H1 (cell line): Measurements from ENCODE around the gene UNC13C. TPM values are rescaled to one million over a fixed set of nuclear protein-coding genes. Genes with fewer than 3 reads are reported as not detected.

ENCODE experiments used
- CTCF ChIA-PET: fragments of 300-600 bp; sonication (Branson Sonifier 250); formaldehyde crosslinking; loops from one replicate; lab custom pipeline; 2021; ENCODE audit not compliant: partially characterized antibody; lab: Charles Lee
- POLR2A ChIA-PET: fragments of 300-600 bp; sonication (Branson Sonifier 250); formaldehyde crosslinking; loops from one replicate; lab custom pipeline; 2021; ENCODE audit warnings: inconsistent platforms; ENCODE audit not compliant: partially characterized antibody; lab: Charles Lee
- DNase-seq, 2 experiments: peaks; one replicate each; pipeline versions ENCODE4 v3.0.0 to v3.0.0-alpha.2; 2010 to 2022; ENCODE audit warnings: low spot score in 2 of 2, low read depth in 1 of 2, mixed read lengths in 1 of 2
- FAIRE-seq: peaks from 2 replicates; lab custom pipeline; 2011; peaks lifted over from hg19 to GRCh38; lab: Jason Lieb, UNC
- H2AFZ ChIP-seq: 2 replicates; pipeline ENCODE4 v1.8.1; 2012; ENCODE audit warnings: low read length, inconsistent platforms
- H2AK5ac ChIP-seq: 2 replicates; pipeline ENCODE4 v1.6.1; 2013; ENCODE audit warnings: low read depth, low read length
- H2BK120ac ChIP-seq: replicated peaks from 2 replicates; pipeline ENCODE3; 2013; ENCODE audit warnings: low read depth, low read length, inconsistent platforms
- H2BK12ac ChIP-seq: 2 replicates; pipeline ENCODE4 v1.6.1; 2013; ENCODE audit warnings: low read depth, low read length
- H2BK15ac ChIP-seq: 2 replicates; pipeline ENCODE4 v1.6.1; 2013; ENCODE audit warnings: low read length
- H2BK20ac ChIP-seq: 2 replicates; pipeline ENCODE4 v1.6.1; 2013; ENCODE audit warnings: low read length
- H2BK5ac ChIP-seq: 2 replicates; pipeline ENCODE4 v1.6.1; 2013; ENCODE audit warnings: low read depth, low read length
- H3K14ac ChIP-seq: 2 replicates; pipeline ENCODE4 v1.6.1; 2013; ENCODE audit warnings: inconsistent platforms; ENCODE audit not compliant: insufficient read length
- H3K18ac ChIP-seq: 2 replicates; pipeline ENCODE4 v1.6.1; 2013; ENCODE audit warnings: low read length; ENCODE audit errors: extremely low read depth
- H3K23ac ChIP-seq: 2 replicates; pipeline ENCODE4 v1.6.1; 2013; ENCODE audit warnings: inconsistent platforms; ENCODE audit not compliant: insufficient read length
- H3K23me2 ChIP-seq: 2 replicates; pipeline ENCODE4 v1.6.1; 2013; ENCODE audit warnings: low read depth, low read length
- H3K27ac ChIP-seq: 2 replicates; pipeline ENCODE4 v1.6.1; 2011; ENCODE audit warnings: low read depth, low read length, inconsistent platforms
- H3K27me3 ChIP-seq, 4 experiments: replicated peaks in 1 of 4; 1 replicate in 1 of 4; 2 replicates in 3 of 4; pipeline versions ENCODE4 v1.6.1 to v1.8.1; 2011 to 2013; ENCODE audit warnings: low read length in 3 of 4, mild to moderate bottlenecking in 3 of 4, inconsistent platforms in 2 of 4, mixed read lengths in 2 of 4, moderate library complexity in 1 of 4; ENCODE audit not compliant: control insufficient read depth in 3 of 4, insufficient read depth in 3 of 4; ENCODE audit errors: extremely low read depth in 1 of 4
- H3K36me3 ChIP-seq, 4 experiments: 2 replicates each; pipeline versions ENCODE4 v1.6.1 to v1.8.1; 2011 to 2013; ENCODE audit warnings: mild to moderate bottlenecking in 4 of 4, low read length in 3 of 4, moderate library complexity in 2 of 4, control low read depth in 1 of 4, inconsistent platforms in 1 of 4; ENCODE audit not compliant: insufficient read depth in 4 of 4, control insufficient read depth in 2 of 4
- H3K4ac ChIP-seq: replicated peaks from 2 replicates; pipeline ENCODE3; 2013; ENCODE audit warnings: low read length, low read depth, mixed read lengths, inconsistent platforms; ENCODE audit not compliant: insufficient read length
- H3K4me1 ChIP-seq, 4 experiments: replicated peaks in 1 of 4; 1 replicate in 1 of 4; 2 replicates in 3 of 4; pipeline versions ENCODE4 v1.6.1 to v1.8.1; 2011 to 2013; ENCODE audit warnings: low read length in 3 of 4, inconsistent platforms in 2 of 4, mixed read lengths in 1 of 4; ENCODE audit not compliant: insufficient read depth in 4 of 4, control insufficient read depth in 3 of 4
- H3K4me2 ChIP-seq, 2 experiments: 2 replicates each; pipeline versions ENCODE4 v1.6.1 to v1.8.1; 2011 to 2013; ENCODE audit warnings: low read depth in 2 of 2, low read length in 2 of 2, control low read depth in 1 of 2, inconsistent platforms in 1 of 2, mild to moderate bottlenecking in 1 of 2; ENCODE audit not compliant: insufficient read depth in 1 of 2
- H3K4me3 ChIP-seq, 4 experiments: fragments of 200-600, 300-600 bp in 1 of 4; sonication (generic), shearing (Covaris generic), sonication (Bioruptor Twin) in 1 of 4; 2 replicates each; pipeline versions ENCODE4 v1.5.1 to v1.8.1; 2011 to 2016; ENCODE audit warnings: low read length in 4 of 4, low read depth in 3 of 4, control low read depth in 2 of 4, inconsistent platforms in 2 of 4, mild to moderate bottlenecking in 2 of 4, mixed read lengths in 1 of 4, moderate library complexity in 1 of 4; ENCODE audit not compliant: insufficient read depth in 2 of 4; ENCODE audit errors: extremely low read depth in 1 of 4
- H3K56ac ChIP-seq: replicated peaks from 2 replicates; pipeline ENCODE3; 2013; ENCODE audit warnings: low read depth, mild to moderate bottlenecking, mixed read lengths, low read length, inconsistent platforms; ENCODE audit not compliant: insufficient read length
- H3K79me1 ChIP-seq: 2 replicates; pipeline ENCODE4 v1.6.1; 2013; ENCODE audit warnings: low read depth, low read length, control low read depth
- H3K79me2 ChIP-seq, 2 experiments: 2 replicates each; pipeline versions ENCODE4 v1.6.1 to v1.8.1; 2012 to 2013; ENCODE audit warnings: low read length in 2 of 2, mild to moderate bottlenecking in 2 of 2, inconsistent platforms in 1 of 2; ENCODE audit not compliant: insufficient read depth in 2 of 2, control insufficient read depth in 1 of 2
- H3K9ac ChIP-seq, 4 experiments: replicated peaks in 1 of 4; 1 replicate in 1 of 4; 2 replicates in 3 of 4; pipeline versions ENCODE4 v1.6.1 to v1.8.1; 2011 to 2013; ENCODE audit warnings: low read depth in 3 of 4, low read length in 3 of 4, control low read depth in 2 of 4, mild to moderate bottlenecking in 2 of 4, moderate library complexity in 2 of 4, inconsistent platforms in 1 of 4; ENCODE audit errors: extremely low read depth in 1 of 4
- H3K9me3 ChIP-seq, 2 experiments: 2 replicates each; pipeline versions ENCODE4 v1.6.1 to v1.8.1; 2012 to 2013; ENCODE audit warnings: mild to moderate bottlenecking in 2 of 2, moderate library complexity in 2 of 2, control low read depth in 1 of 2, inconsistent platforms in 1 of 2, low read depth in 1 of 2, low read length in 1 of 2, mixed read lengths in 1 of 2; ENCODE audit not compliant: insufficient read depth in 2 of 2
- H4K20me1 ChIP-seq, 2 experiments: replicated peaks in 1 of 2; 2 replicates each; pipeline versions ENCODE3 to v1.8.1; 2011 to 2013; ENCODE audit warnings: inconsistent platforms in 2 of 2, low read length in 2 of 2, mild to moderate bottlenecking in 1 of 2; ENCODE audit not compliant: insufficient read depth in 2 of 2, control insufficient read depth in 1 of 2
- H4K5ac ChIP-seq: 2 replicates; pipeline ENCODE4 v1.6.1; 2013; ENCODE audit warnings: low read length, low read depth, mixed read lengths, inconsistent platforms; ENCODE audit not compliant: insufficient read length
- H4K8ac ChIP-seq: 2 replicates; pipeline ENCODE4 v1.8.0; 2013; ENCODE audit warnings: mild to moderate bottlenecking, moderate library complexity, low read length, inconsistent platforms; ENCODE audit not compliant: insufficient read depth; ENCODE audit errors: extremely low read depth
- H4K91ac ChIP-seq: replicated peaks from 2 replicates; pipeline ENCODE3; 2013; ENCODE audit warnings: low read length, mixed read lengths, inconsistent platforms; ENCODE audit not compliant: insufficient read length
- CEBPB ChIP-seq: IDR thresholded peaks from 2 replicates; pipeline ENCODE4 v1.6.1; 2012; ENCODE audit warnings: low read depth, low read length
- CHD1 ChIP-seq: IDR thresholded peaks from 2 replicates; pipeline ENCODE4 v1.6.1; 2012; ENCODE audit warnings: low read depth, low read length, improper control_type of control experiment
- GTF2F1 ChIP-seq: IDR thresholded peaks from 2 replicates; pipeline ENCODE4 v1.6.1; 2012; ENCODE audit warnings: low read depth, low read length, improper control_type of control experiment, borderline replicate concordance
- KDM1A ChIP-seq: fragments of 200-600, 300-600 bp; sonication (generic); IDR thresholded peaks from 2 replicates; pipeline ENCODE4 v1.7.1; 2016; ENCODE audit warnings: mild to moderate bottlenecking, low read length, borderline replicate concordance
- NRF1 ChIP-seq: IDR thresholded peaks from 2 replicates; pipeline ENCODE4 v1.6.1; 2011; ENCODE audit warnings: mild to moderate bottlenecking, low read depth, low read length, improper control_type of control experiment
- RAD21 ChIP-seq, 2 experiments: IDR thresholded peaks in 1 of 2; conservative IDR thresholded peaks in 1 of 2; 2 replicates each; pipeline ENCODE4 v1.6.1; 2011; ENCODE audit warnings: low read depth in 2 of 2, low read length in 2 of 2, improper control_type of control experiment in 1 of 2, inconsistent platforms in 1 of 2, mild to moderate bottlenecking in 1 of 2, moderate library complexity in 1 of 2
- SP4 ChIP-seq: IDR thresholded peaks from 2 replicates; pipeline ENCODE4 v1.6.1; 2012; ENCODE audit warnings: low read length, inconsistent platforms
- TAF1 ChIP-seq: IDR thresholded peaks from 2 replicates; pipeline ENCODE4 v1.6.1; 2011; ENCODE audit warnings: mild to moderate bottlenecking, low read depth, low read length
- TBP ChIP-seq: IDR thresholded peaks from 2 replicates; pipeline ENCODE4 v1.6.1; 2011; ENCODE audit warnings: low read depth, low read length, improper control_type of control experiment
- WGBS, 2 experiments: shearing (Covaris generic) in 1 of 2; methylation state at CpG; one replicate each; pipeline versions ENCODE4 v1.1.6 to v1.1.7; 2013 to 2015; ENCODE audit warnings: low lambda C conversion rate in 2 of 2, mixed read lengths in 2 of 2, inconsistent platforms in 1 of 2, low coverage in 1 of 2, missing lambda C conversion rate in 1 of 2; ENCODE audit not compliant: insufficient replicate concordance in 2 of 2, insufficient coverage in 1 of 2, insufficient read length in 1 of 2; ENCODE audit errors: extremely low coverage in 1 of 2, missing lambda C conversion rate in 1 of 2; 5-methylcytosine and 5-hydroxymethylcytosine counted together
- polyA plus RNA-seq, 7 experiments: library from polyadenylated mRNA; depleted of rRNA in 3 of 7; stranded (reverse) in 5 of 7; unstranded in 2 of 7; fragments of >200 nt in 5 of 7; fragments of 200-250 nt in 2 of 7; gene quantifications; 1 replicate in 5 of 7; 2 replicates in 1 of 7; 4 replicates in 1 of 7; pipeline versions ENCODE4 v1.2.1 to v1.2.3, GENCODE V29; 2011 to 2013; ENCODE audit warnings: missing spikeins in 2 of 7, mixed read lengths in 2 of 7
- total RNA-seq: library from RNA; stranded (reverse); fragmentation: NEBNext Ultra II Directional; extraction: Animal tissue kit (Norgen Biotek cat#: 25700); gene quantifications from 2 replicates; pipeline ENCODE4 v1.2.1, GENCODE V29; 2021
- TF ChIP-seq, protein P1 (sequence below): IDR thresholded peaks from 2 replicates; pipeline ENCODE4 v1.6.1; 2012; ENCODE audit warnings: low read length, inconsistent platforms

UNC13C gene
- total and polyA plus RNA-seq, 2 of the 8 experiments (the other 6 are each of a cell fraction or from before 2014, with no cell fraction given): 0.02 to 0.13 TPM

DNA sequence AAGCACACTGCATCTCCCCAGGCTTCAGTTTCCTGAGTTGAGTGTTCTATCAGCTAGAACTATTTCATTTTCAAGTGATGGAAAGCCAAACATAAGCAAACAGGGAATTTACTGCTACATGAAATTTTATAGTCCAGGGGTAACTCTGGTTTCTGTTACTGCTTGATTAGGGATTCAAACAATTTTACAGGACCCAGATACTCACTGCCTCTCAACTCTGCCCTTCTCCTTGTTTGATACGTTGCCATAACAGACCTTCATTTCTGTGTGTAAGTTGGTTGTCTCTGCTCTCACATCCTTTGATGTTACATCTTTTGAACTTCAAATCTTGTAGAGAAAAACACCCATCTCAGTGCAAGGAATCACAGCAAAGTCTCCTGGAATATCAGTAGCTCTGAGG, 572.7 kb downstream of the UNC13C start:
- CTCF ChIA-PET: no interaction called here

More for the DNA sequence above, 572.7 kb downstream of the UNC13C start:
- Histone ChIP-seq H3K23ac (no peak overlapping the region), H3K56ac (no peak overlapping the region), H2BK20ac (no peak overlapping the region), H3K36me3 (no peaks in the 10 kb centered on the region), H3K27me3 (no peaks in the 10 kb centered on the region), H2BK5ac (no peak overlapping the region), H2BK15ac (no peak overlapping the region), H2BK120ac (no peak overlapping the region), H2BK12ac (no peak overlapping the region), H3K9me3 (no peaks in the 10 kb centered on the region), H3K27ac (no peak overlapping the region), H2AFZ (0 out of 2 replicates have a peak overlapping the region, but pooled peaks have one; percentile 33), H4K8ac (no peak overlapping the region), H3K4me2 (no peak overlapping the region), H3K18ac (no peak overlapping the region), H2AK5ac (no peak overlapping the region), H3K14ac (no peak overlapping the region), H3K4ac (no peak overlapping the region), H3K23me2 (no peaks in the 10 kb centered on the region), H4K5ac (no peak overlapping the region), H3K4me1 (no peaks in the 10 kb centered on the region), H4K91ac (no peak overlapping the region), H3K79me1 (no peaks in the 10 kb centered on the region), H3K4me3 (no peak overlapping the region), H3K79me2 (no peaks in the 10 kb centered on the region), H3K9ac (no peak overlapping the region), H4K20me1 (no peaks in the 10 kb centered on the region)
- TF ChIP-seq TBP (no peak), GTF2F1 (no peak), KDM1A (no peak), RAD21 (IDR thresholded peaks at IDR 0.05 in 1 of 2, conservative IDR thresholded peaks at IDR 0.05 in 1 of 2; ENCODE audit: low read depth in 2 of 2, low read length in 2 of 2) (no peak), CHD1 (no peak), TAF1 (no peak), NRF1 (no peak), CEBPB (no peak), SP4 (no peak)
- TF ChIP-seq, protein P1, sequence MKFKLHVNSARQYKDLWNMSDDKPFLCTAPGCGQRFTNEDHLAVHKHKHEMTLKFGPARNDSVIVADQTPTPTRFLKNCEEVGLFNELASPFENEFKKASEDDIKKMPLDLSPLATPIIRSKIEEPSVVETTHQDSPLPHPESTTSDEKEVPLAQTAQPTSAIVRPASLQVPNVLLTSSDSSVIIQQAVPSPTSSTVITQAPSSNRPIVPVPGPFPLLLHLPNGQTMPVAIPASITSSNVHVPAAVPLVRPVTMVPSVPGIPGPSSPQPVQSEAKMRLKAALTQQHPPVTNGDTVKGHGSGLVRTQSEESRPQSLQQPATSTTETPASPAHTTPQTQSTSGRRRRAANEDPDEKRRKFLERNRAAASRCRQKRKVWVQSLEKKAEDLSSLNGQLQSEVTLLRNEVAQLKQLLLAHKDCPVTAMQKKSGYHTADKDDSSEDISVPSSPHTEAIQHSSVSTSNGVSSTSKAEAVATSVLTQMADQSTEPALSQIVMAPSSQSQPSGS: no peak
- FAIRE-seq: no peak
- WGBS, 2 experiments: 83% methylated on average over 1 of the region's 1 CpG; no CpG with 5 or more reads in 1 of the 2 experiments
- POLR2A ChIA-PET: no interaction called here
- DNase-seq: no peak
